GM23338 (cell line): ENCODE measurements around the gene XPO6. TPM values are rescaled to one million over a fixed set of nuclear protein-coding genes. Genes with fewer than 3 reads are reported as not detected.

Experiments
- ATAC-seq: fragments of 200-7000 bp; cut with Tn5 transposase; 3 replicates; pipeline ENCODE4 v1.9.1; 2020
- DNase-seq: peaks from one replicate; pipeline ENCODE4 v3.0.0-alpha.2; 2015; ENCODE audit warnings: low spot score
- H2AFZ ChIP-seq: fragments of 200-600 bp; sonication (generic); 2 replicates; pipeline ENCODE4 v1.8.0; 2016; ENCODE audit warnings: antibody characterized with exemption, mild to moderate bottlenecking, moderate library complexity
- H3F3A ChIP-seq: fragments of 200-600 bp; sonication (generic); replicated peaks from 2 replicates; pipeline ENCODE4 v1.8.0; 2017; ENCODE audit warnings: antibody characterized with exemption, mixed run types, low read depth
- H3K27ac ChIP-seq: fragments of 200-600 bp; sonication (generic); 2 replicates; pipeline ENCODE4 v1.6.1; 2016; ENCODE audit warnings: low read depth
- H3K27me3 ChIP-seq: fragments of 200-600 bp; sonication (generic); 2 replicates; pipeline ENCODE4 v1.8.0; 2016; ENCODE audit warnings: mild to moderate bottlenecking, mixed run types, moderate library complexity; ENCODE audit not compliant: insufficient read depth
- H3K36me3 ChIP-seq: fragments of 200-600 bp; sonication (generic); 2 replicates; pipeline ENCODE4 v1.8.0; 2016; ENCODE audit warnings: mild to moderate bottlenecking; ENCODE audit not compliant: insufficient read depth
- H3K4me1 ChIP-seq: fragments of 200-600 bp; sonication (generic); 2 replicates; pipeline ENCODE4 v1.8.0; 2016; ENCODE audit warnings: mild to moderate bottlenecking, moderate library complexity; ENCODE audit not compliant: insufficient read depth
- H3K4me2 ChIP-seq: fragments of 200-600 bp; sonication (generic); 2 replicates; pipeline ENCODE4 v1.7.1; 2017; ENCODE audit warnings: mixed run types
- H3K4me3 ChIP-seq: fragments of 200-600 bp; sonication (generic); 2 replicates; pipeline ENCODE4 v1.6.1; 2016; ENCODE audit warnings: mixed run types
- H3K79me2 ChIP-seq: fragments of 200-600 bp; sonication (generic); replicated peaks from 2 replicates; pipeline ENCODE4 v1.8.0; 2017; ENCODE audit warnings: mild to moderate bottlenecking; ENCODE audit not compliant: insufficient read depth
- H3K9me2 ChIP-seq: fragments of 200-600 bp; sonication (generic); 2 replicates; pipeline ENCODE4 v1.8.0; 2017; ENCODE audit not compliant: insufficient read depth
- H4K20me1 ChIP-seq: fragments of 200-600 bp; sonication (generic); replicated peaks from 2 replicates; pipeline ENCODE4 v1.8.0; 2017; ENCODE audit warnings: mild to moderate bottlenecking; ENCODE audit not compliant: insufficient read depth
- H3K27ac Mint-ChIP-seq: 2 replicates; pipeline ENCODE4 v1.8.0; 2020; ENCODE audit warnings: inconsistent platforms, mild to moderate bottlenecking, moderate library complexity, mixed read lengths
- H3K27me3 Mint-ChIP-seq: 3 replicates; pipeline ENCODE4 v1.8.0; 2022; ENCODE audit warnings: low read depth, mild to moderate bottlenecking, moderate library complexity, mixed read lengths, inconsistent platforms; ENCODE audit not compliant: insufficient read depth, poor library complexity
- H3K36me3 Mint-ChIP-seq: 3 replicates; pipeline ENCODE4 v1.8.0; 2021; ENCODE audit warnings: low read depth, mild to moderate bottlenecking, inconsistent platforms, moderate library complexity, mixed read lengths
- H3K4me1 Mint-ChIP-seq: 3 replicates; pipeline ENCODE4 v1.8.0; 2020; ENCODE audit warnings: mild to moderate bottlenecking, inconsistent platforms, mixed read lengths
- H3K4me3 Mint-ChIP-seq: 3 replicates; pipeline ENCODE4 v1.8.0; 2021; ENCODE audit warnings: moderate library complexity, mild to moderate bottlenecking, inconsistent platforms, mixed read lengths
- H3K9me3 Mint-ChIP-seq: 3 replicates; pipeline ENCODE4 v1.8.0; 2020; ENCODE audit warnings: moderate library complexity, mild to moderate bottlenecking, inconsistent platforms, mixed read lengths
- CREB1 ChIP-seq: fragments of 250-450 bp; sonication (Bioruptor Pico); IDR thresholded peaks from 2 replicates; pipeline ENCODE4 v1.5.0; 2020; ENCODE audit warnings: low read depth, mild to moderate bottlenecking, moderate library complexity
- EZH2 ChIP-seq: fragments of 200-600 bp; sonication (generic); IDR thresholded peaks from one replicate; pipeline ENCODE4 v1.8.0; 2017; ENCODE audit warnings: antibody characterized with exemption, mild to moderate bottlenecking, low read depth; ENCODE audit not compliant: unreplicated experiment
- EZH2phosphoT487 ChIP-seq: fragments of 200-600 bp; sonication (generic); IDR thresholded peaks from one replicate; pipeline ENCODE4 v1.8.1; 2018; ENCODE audit warnings: antibody characterized with exemption; ENCODE audit not compliant: unreplicated experiment
- JUNB ChIP-seq: IDR thresholded peaks from one replicate; pipeline ENCODE4 v1.6.1; 2016; ENCODE audit warnings: antibody characterized with exemption; ENCODE audit not compliant: unreplicated experiment
- NANOG ChIP-seq: IDR thresholded peaks from 2 replicates; pipeline ENCODE4 v1.6.1; 2016; ENCODE audit warnings: antibody characterized with exemption, borderline replicate concordance
- POLR2AphosphoS5 ChIP-seq: IDR thresholded peaks from 2 replicates; pipeline ENCODE4 v1.6.1; 2016; ENCODE audit warnings: antibody characterized with exemption, low read depth
- STAT1 ChIP-seq: IDR thresholded peaks from one replicate; pipeline ENCODE4 v1.6.1; 2016; ENCODE audit warnings: antibody characterized with exemption; ENCODE audit not compliant: unreplicated experiment
- ZNF114 ChIP-seq: fragments of 250-450 bp; sonication (Bioruptor Pico); IDR thresholded peaks from 2 replicates; pipeline ENCODE4 v1.5.0; 2020; ENCODE audit warnings: mild to moderate bottlenecking, moderate library complexity
- ZNF331 ChIP-seq: fragments of 250-450 bp; sonication (Bioruptor Pico); IDR thresholded peaks from 2 replicates; pipeline ENCODE4 v1.5.0; 2020; ENCODE audit warnings: low read depth, mild to moderate bottlenecking, moderate library complexity
- polyA plus RNA-seq: library from polyadenylated mRNA; unstranded; fragments of >200 nt; fragmentation: Nextera tagmentation; extraction: Ambion mirVana; gene quantifications from 2 replicates; pipeline ENCODE4 v1.2.1, GENCODE V29; 2016
- total RNA-seq: library from RNA; depleted of rRNA; stranded (reverse); fragments of >200 nt; shearing (Covaris generic); gene quantifications from 2 replicates; pipeline ENCODE4 v1.2.3, GENCODE V29; 2014
- TF ChIP-seq, protein P1 (sequence below): IDR thresholded peaks from 2 replicates; pipeline ENCODE4 v1.6.1; 2016; ENCODE audit warnings: antibody characterized with exemption
- TF ChIP-seq, protein P2 (sequence below), 2 experiments: fragments of 200-600 bp in 1 of 2; sonication (generic) in 1 of 2; conservative IDR thresholded peaks; 2 replicates each; pipeline versions ENCODE4 v1.5.1 to v1.6.1; 2016 to 2017; ENCODE audit warnings: antibody characterized with exemption in 2 of 2, low read depth in 2 of 2, mild to moderate bottlenecking in 2 of 2, moderate library complexity in 1 of 2
- TF ChIP-seq, protein P3 (sequence below): fragments of 250-450 bp; sonication (Bioruptor Pico); IDR thresholded peaks from 2 replicates; pipeline ENCODE4 v1.5.0; 2020; ENCODE audit warnings: mild to moderate bottlenecking, moderate library complexity
- TF ChIP-seq, protein P4 (sequence below): IDR thresholded peaks from one replicate; pipeline ENCODE4 v1.6.1; 2018; ENCODE audit warnings: antibody characterized with exemption; ENCODE audit not compliant: unreplicated experiment

The XPO6 gene
- total and polyA plus RNA-seq, 2 experiments from 2014 or later: 83.9 to 178 TPM

DNA sequence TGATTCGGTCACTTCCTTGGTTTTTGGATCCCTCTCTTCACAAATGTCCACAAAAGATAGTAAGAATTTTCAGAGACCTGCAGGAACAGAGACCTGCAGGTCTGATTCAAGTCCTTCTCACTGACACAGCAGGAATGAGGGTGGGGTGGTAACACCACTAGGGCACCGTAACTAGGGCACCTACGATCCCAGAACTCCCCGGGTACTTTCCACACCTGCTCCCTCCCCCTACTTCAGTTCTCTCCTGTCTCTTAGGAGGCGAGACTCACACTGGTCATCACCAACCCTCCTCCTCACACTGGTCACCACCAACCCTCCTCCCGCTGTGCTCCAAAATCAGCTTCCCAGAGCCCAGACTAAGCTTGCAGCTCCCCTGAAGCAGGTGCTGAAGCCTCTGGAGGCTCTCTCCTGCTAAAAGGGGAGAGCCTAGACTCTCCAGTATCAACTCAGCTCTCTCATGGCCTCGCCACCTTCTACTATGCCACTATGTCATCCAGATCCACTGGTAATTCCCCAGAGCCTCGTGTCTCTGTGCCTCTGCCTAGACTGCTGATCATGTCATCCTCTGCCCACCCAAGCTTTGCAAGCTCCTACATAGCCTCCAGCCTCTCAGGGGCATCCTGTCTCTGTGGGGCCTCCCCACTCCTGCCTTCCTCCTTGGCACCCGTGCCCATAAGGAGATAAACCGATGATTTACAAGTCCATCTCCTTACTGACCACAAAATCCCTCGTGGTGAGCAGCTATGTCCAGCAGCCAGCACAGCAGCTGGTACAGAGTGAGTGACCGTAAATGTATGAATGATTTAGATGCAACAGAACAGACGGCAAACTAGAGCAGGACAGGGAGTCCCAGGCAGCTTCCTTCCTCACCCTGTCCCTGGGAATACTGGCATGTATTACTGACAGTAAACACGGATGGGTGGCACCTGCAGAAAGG, 84.8 kb downstream of the XPO6 start:
- Histone ChIP-seq H3K36me3 (peaks cover 21% of the 10 kb centered on the region; the same call in 1 of the 2 replicates), H3K27me3 (no peaks in the 10 kb centered on the region)
- DNase-seq: no peak

More for the DNA sequence above, 84.8 kb downstream of the XPO6 start:
- Mint-ChIP-seq H3K4me3 (no peak overlapping the region), H3K4me1 (peaks cover 12% of the 10 kb centered on the region; the same call in 2 of the 3 replicates), H3K9me3 (no peaks in the 10 kb centered on the region), H3K27me3 (peaks cover 2% of the 10 kb centered on the region), H3K36me3 (peaks cover 77% of the 10 kb centered on the region), H3K27ac (no peak overlapping the region; the same call in 1 of the 2 replicates)
- H4K20me1 ChIP-seq: peaks cover 8% of the 10 kb centered on the region; the same call in 1 of the 2 replicates
- no peak overlapping the region for H3K4me2 ChIP-seq
- H3K9me2 ChIP-seq: no peaks in the 10 kb centered on the region
- H3K4me3 ChIP-seq: no peak overlapping the region
- TF ChIP-seq, protein P1, sequence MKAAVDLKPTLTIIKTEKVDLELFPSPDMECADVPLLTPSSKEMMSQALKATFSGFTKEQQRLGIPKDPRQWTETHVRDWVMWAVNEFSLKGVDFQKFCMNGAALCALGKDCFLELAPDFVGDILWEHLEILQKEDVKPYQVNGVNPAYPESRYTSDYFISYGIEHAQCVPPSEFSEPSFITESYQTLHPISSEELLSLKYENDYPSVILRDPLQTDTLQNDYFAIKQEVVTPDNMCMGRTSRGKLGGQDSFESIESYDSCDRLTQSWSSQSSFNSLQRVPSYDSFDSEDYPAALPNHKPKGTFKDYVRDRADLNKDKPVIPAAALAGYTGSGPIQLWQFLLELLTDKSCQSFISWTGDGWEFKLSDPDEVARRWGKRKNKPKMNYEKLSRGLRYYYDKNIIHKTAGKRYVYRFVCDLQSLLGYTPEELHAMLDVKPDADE: no peak
- TF ChIP-seq JUNB (no peak), EZH2 (no peak), STAT1 (no peak), POLR2AphosphoS5 (no peak), ZNF331 (CRISPR knock-in tag) (no peak), ZNF114 (no peak), EZH2phosphoT487 (no peak), NANOG (no peak), CREB1 (CRISPR knock-in tag) (no peak)
- TF ChIP-seq, protein P2, sequence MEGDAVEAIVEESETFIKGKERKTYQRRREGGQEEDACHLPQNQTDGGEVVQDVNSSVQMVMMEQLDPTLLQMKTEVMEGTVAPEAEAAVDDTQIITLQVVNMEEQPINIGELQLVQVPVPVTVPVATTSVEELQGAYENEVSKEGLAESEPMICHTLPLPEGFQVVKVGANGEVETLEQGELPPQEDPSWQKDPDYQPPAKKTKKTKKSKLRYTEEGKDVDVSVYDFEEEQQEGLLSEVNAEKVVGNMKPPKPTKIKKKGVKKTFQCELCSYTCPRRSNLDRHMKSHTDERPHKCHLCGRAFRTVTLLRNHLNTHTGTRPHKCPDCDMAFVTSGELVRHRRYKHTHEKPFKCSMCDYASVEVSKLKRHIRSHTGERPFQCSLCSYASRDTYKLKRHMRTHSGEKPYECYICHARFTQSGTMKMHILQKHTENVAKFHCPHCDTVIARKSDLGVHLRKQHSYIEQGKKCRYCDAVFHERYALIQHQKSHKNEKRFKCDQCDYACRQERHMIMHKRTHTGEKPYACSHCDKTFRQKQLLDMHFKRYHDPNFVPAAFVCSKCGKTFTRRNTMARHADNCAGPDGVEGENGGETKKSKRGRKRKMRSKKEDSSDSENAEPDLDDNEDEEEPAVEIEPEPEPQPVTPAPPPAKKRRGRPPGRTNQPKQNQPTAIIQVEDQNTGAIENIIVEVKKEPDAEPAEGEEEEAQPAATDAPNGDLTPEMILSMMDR (conservative IDR thresholded peaks at IDR 0.05; ENCODE audit: low read depth in 2 of 2): no peak
- TF ChIP-seq, protein P3, sequence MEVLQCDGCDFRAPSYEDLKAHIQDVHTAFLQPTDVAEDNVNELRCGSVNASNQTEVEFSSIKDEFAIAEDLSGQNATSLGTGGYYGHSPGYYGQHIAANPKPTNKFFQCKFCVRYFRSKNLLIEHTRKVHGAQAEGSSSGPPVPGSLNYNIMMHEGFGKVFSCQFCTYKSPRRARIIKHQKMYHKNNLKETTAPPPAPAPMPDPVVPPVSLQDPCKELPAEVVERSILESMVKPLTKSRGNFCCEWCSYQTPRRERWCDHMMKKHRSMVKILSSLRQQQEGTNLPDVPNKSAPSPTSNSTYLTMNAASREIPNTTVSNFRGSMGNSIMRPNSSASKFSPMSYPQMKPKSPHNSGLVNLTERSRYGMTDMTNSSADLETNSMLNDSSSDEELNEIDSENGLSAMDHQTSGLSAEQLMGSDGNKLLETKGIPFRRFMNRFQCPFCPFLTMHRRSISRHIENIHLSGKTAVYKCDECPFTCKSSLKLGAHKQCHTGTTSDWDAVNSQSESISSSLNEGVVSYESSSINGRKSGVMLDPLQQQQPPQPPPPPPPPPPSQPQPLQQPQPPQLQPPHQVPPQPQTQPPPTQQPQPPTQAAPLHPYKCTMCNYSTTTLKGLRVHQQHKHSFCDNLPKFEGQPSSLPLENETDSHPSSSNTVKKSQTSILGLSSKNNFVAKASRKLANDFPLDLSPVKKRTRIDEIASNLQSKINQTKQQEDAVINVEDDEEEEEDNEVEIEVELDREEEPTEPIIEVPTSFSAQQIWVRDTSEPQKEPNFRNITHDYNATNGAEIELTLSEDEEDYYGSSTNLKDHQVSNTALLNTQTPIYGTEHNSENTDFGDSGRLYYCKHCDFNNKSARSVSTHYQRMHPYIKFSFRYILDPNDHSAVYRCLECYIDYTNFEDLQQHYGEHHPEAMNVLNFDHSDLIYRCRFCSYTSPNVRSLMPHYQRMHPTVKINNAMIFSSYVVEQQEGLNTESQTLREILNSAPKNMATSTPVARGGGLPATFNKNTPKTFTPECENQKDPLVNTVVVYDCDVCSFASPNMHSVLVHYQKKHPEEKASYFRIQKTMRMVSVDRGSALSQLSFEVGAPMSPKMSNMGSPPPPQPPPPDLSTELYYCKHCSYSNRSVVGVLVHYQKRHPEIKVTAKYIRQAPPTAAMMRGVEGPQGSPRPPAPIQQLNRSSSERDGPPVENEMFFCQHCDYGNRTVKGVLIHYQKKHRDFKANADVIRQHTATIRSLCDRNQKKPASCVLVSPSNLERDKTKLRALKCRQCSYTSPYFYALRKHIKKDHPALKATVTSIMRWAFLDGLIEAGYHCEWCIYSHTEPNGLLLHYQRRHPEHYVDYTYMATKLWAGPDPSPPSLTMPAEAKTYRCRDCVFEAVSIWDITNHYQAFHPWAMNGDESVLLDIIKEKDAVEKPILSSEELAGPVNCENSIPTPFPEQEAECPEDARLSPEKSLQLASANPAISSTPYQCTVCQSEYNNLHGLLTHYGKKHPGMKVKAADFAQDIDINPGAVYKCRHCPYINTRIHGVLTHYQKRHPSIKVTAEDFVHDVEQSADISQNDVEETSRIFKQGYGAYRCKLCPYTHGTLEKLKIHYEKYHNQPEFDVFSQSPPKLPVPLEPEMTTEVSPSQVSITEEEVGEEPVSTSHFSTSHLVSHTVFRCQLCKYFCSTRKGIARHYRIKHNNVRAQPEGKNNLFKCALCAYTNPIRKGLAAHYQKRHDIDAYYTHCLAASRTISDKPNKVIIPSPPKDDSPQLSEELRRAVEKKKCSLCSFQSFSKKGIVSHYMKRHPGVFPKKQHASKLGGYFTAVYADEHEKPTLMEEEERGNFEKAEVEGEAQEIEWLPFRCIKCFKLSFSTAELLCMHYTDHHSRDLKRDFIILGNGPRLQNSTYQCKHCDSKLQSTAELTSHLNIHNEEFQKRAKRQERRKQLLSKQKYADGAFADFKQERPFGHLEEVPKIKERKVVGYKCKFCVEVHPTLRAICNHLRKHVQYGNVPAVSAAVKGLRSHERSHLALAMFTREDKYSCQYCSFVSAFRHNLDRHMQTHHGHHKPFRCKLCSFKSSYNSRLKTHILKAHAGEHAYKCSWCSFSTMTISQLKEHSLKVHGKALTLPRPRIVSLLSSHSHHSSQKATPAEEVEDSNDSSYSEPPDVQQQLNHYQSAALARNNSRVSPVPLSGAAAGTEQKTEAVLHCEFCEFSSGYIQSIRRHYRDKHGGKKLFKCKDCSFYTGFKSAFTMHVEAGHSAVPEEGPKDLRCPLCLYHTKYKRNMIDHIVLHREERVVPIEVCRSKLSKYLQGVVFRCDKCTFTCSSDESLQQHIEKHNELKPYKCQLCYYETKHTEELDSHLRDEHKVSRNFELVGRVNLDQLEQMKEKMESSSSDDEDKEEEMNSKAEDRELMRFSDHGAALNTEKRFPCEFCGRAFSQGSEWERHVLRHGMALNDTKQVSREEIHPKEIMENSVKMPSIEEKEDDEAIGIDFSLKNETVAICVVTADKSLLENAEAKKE (CRISPR knock-in tag): no peak
- TF ChIP-seq, protein P4, sequence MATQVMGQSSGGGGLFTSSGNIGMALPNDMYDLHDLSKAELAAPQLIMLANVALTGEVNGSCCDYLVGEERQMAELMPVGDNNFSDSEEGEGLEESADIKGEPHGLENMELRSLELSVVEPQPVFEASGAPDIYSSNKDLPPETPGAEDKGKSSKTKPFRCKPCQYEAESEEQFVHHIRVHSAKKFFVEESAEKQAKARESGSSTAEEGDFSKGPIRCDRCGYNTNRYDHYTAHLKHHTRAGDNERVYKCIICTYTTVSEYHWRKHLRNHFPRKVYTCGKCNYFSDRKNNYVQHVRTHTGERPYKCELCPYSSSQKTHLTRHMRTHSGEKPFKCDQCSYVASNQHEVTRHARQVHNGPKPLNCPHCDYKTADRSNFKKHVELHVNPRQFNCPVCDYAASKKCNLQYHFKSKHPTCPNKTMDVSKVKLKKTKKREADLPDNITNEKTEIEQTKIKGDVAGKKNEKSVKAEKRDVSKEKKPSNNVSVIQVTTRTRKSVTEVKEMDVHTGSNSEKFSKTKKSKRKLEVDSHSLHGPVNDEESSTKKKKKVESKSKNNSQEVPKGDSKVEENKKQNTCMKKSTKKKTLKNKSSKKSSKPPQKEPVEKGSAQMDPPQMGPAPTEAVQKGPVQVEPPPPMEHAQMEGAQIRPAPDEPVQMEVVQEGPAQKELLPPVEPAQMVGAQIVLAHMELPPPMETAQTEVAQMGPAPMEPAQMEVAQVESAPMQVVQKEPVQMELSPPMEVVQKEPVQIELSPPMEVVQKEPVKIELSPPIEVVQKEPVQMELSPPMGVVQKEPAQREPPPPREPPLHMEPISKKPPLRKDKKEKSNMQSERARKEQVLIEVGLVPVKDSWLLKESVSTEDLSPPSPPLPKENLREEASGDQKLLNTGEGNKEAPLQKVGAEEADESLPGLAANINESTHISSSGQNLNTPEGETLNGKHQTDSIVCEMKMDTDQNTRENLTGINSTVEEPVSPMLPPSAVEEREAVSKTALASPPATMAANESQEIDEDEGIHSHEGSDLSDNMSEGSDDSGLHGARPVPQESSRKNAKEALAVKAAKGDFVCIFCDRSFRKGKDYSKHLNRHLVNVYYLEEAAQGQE: no peak
- no peak for ATAC-seq
- no peaks in the 10 kb centered on the region for H3K4me1 ChIP-seq
- peaks cover 16% of the 10 kb centered on the region; the same call in 1 of the 2 replicates for H3K79me2 ChIP-seq
- H3K27ac ChIP-seq: no peak overlapping the region
- no peak overlapping the region for H2AFZ ChIP-seq
- H3F3A ChIP-seq: no peaks in the 10 kb centered on the region
